Measurements from ENCODE around the gene HUNK.

Gene HUNK

DNA sequence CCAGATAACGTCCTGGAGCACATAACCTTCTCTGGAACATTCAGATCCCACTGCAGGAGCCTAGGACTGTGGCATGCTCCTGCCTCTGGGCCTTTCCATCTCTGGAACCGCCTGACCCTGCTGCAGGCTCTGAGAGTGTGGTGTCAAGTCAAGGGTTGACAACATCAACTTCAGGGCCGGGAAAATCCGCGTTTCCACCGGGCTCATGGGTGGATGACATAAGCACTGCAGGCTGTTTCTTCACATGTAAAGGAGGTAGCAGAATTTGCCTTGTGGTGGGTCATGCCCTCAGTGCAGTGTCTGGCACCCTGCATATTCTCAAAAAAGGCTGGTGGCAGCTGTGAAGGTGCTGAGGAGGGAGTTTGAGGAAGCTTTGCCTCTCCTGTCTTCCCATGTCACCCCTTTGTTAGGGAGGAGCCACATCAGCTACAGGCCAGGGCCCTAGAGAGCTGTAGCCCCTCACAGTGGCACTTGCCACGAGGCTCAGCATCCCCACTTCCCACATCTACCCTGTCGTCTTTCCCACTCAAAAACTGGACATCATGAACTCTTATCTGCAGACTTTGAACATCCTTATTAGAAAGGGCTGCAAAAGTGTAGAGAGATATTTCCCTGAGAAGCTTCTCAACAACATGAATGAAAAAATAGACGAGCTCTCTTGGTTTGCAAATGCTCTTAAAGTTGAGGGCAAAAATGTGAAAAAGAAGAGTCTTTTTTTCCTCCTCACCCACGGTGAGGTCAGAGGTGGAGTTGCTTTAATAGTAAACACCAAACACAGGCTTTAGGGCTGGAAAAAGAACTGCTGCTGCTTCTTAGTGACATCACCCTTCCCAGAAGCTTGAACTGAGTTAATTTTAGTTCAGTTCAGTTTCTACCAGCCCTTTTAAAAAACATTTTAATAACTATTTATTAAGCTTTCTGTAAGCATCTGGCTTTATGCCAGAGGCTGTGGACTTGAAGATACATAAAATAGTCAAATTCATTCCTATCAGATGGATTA lies 121.3 kb downstream of the HUNK start:
- no peaks in the 10 kb centered on the region for H3K9me3 ChIP-seq (ENCODE audit: control insufficient read depth, insufficient read depth, low read length)
- DNase-seq (ENCODE audit: low read depth, low spot score): no peak
- H3K4me3 ChIP-seq (ENCODE audit: low read length): no peak overlapping the region
- no CpG with 5 or more reads among the region's 10 CpGs for WGBS (ENCODE audit: insufficient coverage, insufficient read length)
- no peak overlapping the region for H3K27ac ChIP-seq (ENCODE audit: low read length)
- no peaks in the 10 kb centered on the region for H3K4me1 ChIP-seq (ENCODE audit: control insufficient read depth, insufficient read depth, low read length)
- no peaks in the 10 kb centered on the region for H3K36me3 ChIP-seq (ENCODE audit: control insufficient read depth, insufficient read depth, low read length)
- H3K27me3 ChIP-seq (ENCODE audit: control insufficient read depth, insufficient read depth, low read length): no peaks in the 10 kb centered on the region

DNA sequence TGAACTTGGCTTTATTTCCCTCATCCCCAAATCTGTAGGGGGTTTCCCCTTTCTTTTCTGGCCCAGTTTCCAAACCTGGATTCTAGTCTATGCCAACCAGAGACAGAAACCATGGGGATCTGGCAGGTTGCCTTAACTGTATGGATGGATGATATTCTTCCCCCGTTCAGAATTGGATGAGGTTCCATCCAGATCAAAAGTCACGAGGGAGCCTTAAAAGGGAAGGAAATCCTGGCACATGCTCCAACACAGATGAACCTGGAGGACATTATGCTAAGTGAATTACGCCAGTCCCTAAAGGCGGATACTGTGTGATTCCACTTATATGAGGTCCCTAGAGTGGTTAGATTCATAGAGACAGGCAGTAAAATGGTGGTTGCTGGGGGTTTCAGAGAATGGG lies 124.4 kb downstream of the HUNK start:
- Histone ChIP-seq H3K9me3 (ENCODE audit: control insufficient read depth, insufficient read depth, low read length) (no peaks in the 10 kb centered on the region), H3K36me3 (ENCODE audit: control insufficient read depth, insufficient read depth, low read length) (no peaks in the 10 kb centered on the region), H3K27me3 (ENCODE audit: control insufficient read depth, insufficient read depth, low read length) (no peaks in the 10 kb centered on the region), H3K4me1 (ENCODE audit: control insufficient read depth, insufficient read depth, low read length) (no peaks in the 10 kb centered on the region), H3K27ac (ENCODE audit: low read length) (no peak overlapping the region), H3K4me3 (ENCODE audit: low read length) (no peak overlapping the region)
- no peak for DNase-seq (ENCODE audit: low read depth, low spot score)
- no CpG with 5 or more reads among the region's 4 CpGs for WGBS (ENCODE audit: insufficient coverage, insufficient read length)

DNA sequence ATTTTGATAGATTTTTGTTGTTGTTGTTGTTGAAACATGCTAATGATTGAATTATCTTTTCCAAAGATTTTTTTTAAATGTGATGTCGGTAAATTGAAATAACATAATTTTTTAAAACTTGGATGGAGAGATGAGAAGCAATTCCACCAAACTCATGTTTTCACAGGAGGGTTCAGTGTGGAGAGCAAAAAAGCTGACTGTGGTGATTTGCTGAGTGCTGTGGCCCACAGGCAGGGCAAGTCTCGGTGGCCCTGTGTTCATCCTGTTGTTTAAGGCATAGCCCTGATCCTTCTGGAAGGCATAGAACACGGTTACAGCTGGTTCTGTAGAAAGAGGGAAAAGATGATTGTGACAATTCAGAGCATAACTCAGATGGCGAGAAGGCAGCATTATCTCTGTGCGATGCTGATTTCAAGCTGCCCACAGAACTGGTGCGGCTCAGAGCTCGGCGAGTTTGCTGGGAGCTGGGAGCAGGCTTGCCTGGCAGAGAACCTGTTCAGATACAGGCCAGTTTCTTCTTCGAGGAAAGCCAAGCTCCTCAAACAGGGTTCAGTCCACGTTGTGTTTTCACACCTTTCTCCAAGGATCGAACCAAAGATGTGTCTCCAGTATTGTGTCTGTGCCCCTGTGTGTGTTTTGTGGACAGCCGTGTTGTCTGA lies 127.1 kb downstream of the HUNK start:
- no peaks in the 10 kb centered on the region for H3K36me3 ChIP-seq (ENCODE audit: control insufficient read depth, insufficient read depth, low read length)
- H3K4me1 ChIP-seq (ENCODE audit: control insufficient read depth, insufficient read depth, low read length): no peaks in the 10 kb centered on the region
- H3K27ac ChIP-seq (ENCODE audit: low read length): no peak overlapping the region
- H3K9me3 ChIP-seq (ENCODE audit: control insufficient read depth, insufficient read depth, low read length): no peaks in the 10 kb centered on the region
- no peak for DNase-seq (ENCODE audit: low read depth, low spot score)
- H3K4me3 ChIP-seq (ENCODE audit: low read length): no peak overlapping the region
- WGBS (ENCODE audit: insufficient coverage, insufficient read length): 100% methylated on average over 1 of the region's 12 CpGs
- no peaks in the 10 kb centered on the region for H3K27me3 ChIP-seq (ENCODE audit: control insufficient read depth, insufficient read depth, low read length)

DNA sequence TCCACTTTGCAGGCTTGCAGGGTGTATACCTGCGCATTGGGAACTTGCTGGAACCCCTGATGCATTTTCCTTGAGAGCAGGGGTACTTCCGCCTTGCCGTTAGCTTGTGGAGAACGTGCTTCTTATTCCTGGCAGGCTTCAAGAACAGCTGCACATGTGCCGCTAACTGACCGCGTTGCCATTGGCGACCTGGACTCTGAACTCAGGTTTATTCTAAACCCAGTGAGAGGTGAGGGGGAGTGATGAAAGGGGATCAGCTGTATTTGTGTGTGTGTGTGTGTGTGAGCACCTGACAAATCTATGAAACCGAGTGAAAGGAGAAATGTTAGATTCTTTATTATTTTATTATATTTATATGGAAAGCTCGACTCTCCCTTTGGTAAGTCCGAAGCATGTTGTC lies 128.6 kb downstream of the HUNK start:
- Histone ChIP-seq H3K9me3 (ENCODE audit: control insufficient read depth, insufficient read depth, low read length) (no peaks in the 10 kb centered on the region), H3K4me3 (ENCODE audit: low read length) (no peak overlapping the region), H3K27ac (ENCODE audit: low read length) (no peak overlapping the region), H3K27me3 (ENCODE audit: control insufficient read depth, insufficient read depth, low read length) (no peaks in the 10 kb centered on the region), H3K4me1 (ENCODE audit: control insufficient read depth, insufficient read depth, low read length) (no peaks in the 10 kb centered on the region), H3K36me3 (ENCODE audit: control insufficient read depth, insufficient read depth, low read length) (no peaks in the 10 kb centered on the region)
- no peak for DNase-seq (ENCODE audit: low read depth, low spot score)
- WGBS (ENCODE audit: insufficient coverage, insufficient read length): no CpG with 5 or more reads among the region's 11 CpGs

DNA sequence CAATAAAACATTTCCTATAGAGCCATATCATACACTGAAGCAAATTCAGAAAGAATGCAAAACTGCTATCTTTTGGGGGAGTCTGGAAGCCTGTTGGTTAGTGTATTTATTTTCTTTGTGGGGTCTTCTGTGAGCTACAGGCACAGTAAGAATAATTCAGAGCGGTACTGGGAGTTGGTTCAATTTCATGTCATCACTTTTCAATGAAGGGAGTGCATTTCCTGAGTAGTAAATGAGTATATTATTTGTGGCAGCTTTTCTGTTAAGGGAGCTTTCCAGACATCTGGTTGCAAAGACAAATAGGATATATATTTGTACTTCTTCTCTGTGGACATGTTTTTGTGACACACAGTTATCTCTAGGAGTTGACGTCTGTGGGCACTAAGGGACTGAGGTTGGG lies 130.6 kb downstream of the HUNK start:
- no peaks in the 10 kb centered on the region for H3K27me3 ChIP-seq (ENCODE audit: control insufficient read depth, insufficient read depth, low read length)
- no peak overlapping the region for H3K4me3 ChIP-seq (ENCODE audit: low read length)
- H3K36me3 ChIP-seq (ENCODE audit: control insufficient read depth, insufficient read depth, low read length): no peaks in the 10 kb centered on the region
- WGBS (ENCODE audit: insufficient coverage, insufficient read length): no CpG with 5 or more reads among the region's 2 CpGs
- no peak for DNase-seq (ENCODE audit: low read depth, low spot score)
- H3K27ac ChIP-seq (ENCODE audit: low read length): no peak overlapping the region
- H3K4me1 ChIP-seq (ENCODE audit: control insufficient read depth, insufficient read depth, low read length): no peaks in the 10 kb centered on the region
- no peaks in the 10 kb centered on the region for H3K9me3 ChIP-seq (ENCODE audit: control insufficient read depth, insufficient read depth, low read length)

DNA sequence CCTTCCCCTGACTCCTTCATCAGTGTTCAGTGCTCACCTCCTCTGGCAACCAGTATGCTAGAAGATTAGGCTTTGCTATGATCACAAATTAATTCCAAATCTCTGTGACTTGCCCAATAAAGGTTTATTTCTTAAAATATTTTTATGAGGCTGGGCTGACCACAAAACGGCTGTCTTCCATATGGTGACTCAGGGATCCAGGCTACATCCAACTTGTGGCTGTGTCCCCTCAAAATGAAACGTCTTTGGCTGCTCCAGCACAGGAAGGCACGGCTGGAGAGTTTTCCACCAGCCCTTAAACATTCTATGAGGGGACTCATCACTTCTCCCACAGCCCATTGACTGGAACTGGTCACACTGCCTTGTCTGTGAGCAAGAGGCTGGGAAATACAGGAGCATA lies 131.5 kb downstream of the HUNK start:
- Histone ChIP-seq H3K4me1 (ENCODE audit: control insufficient read depth, insufficient read depth, low read length) (no peaks in the 10 kb centered on the region), H3K9me3 (ENCODE audit: control insufficient read depth, insufficient read depth, low read length) (no peaks in the 10 kb centered on the region), H3K4me3 (ENCODE audit: low read length) (no peak overlapping the region), H3K36me3 (ENCODE audit: control insufficient read depth, insufficient read depth, low read length) (no peaks in the 10 kb centered on the region), H3K27ac (ENCODE audit: low read length) (no peak overlapping the region), H3K27me3 (ENCODE audit: control insufficient read depth, insufficient read depth, low read length) (no peaks in the 10 kb centered on the region)
- no peak for DNase-seq (ENCODE audit: low read depth, low spot score)
- no CpG with 5 or more reads among the region's 3 CpGs for WGBS (ENCODE audit: insufficient coverage, insufficient read length)

DNA sequence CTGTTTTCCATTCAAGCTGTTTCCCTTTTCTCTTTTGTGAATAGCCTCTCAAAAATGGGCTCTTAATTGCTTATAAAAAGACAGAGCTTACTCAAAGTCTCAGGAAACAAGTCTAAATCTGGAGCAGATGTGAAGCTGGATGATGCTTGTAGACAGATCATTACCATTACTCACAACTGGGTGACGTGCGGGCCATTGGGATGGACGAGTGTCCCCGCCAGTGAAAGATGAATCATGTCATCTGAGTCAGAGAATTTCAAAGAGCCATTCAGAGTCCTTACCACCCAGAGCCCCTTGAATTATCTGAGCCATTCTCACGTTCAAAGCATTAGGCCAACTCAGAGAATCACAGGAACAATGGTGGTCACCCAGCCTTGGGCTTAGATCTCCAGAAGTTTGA lies 134.6 kb downstream of the HUNK start:
- Histone ChIP-seq H3K27me3 (ENCODE audit: control insufficient read depth, insufficient read depth, low read length) (no peaks in the 10 kb centered on the region), H3K4me3 (ENCODE audit: low read length) (no peak overlapping the region), H3K27ac (ENCODE audit: low read length) (no peak overlapping the region), H3K9me3 (ENCODE audit: control insufficient read depth, insufficient read depth, low read length) (no peaks in the 10 kb centered on the region), H3K36me3 (ENCODE audit: control insufficient read depth, insufficient read depth, low read length) (no peaks in the 10 kb centered on the region), H3K4me1 (ENCODE audit: control insufficient read depth, insufficient read depth, low read length) (no peaks in the 10 kb centered on the region)
- no peak for DNase-seq (ENCODE audit: low read depth, low spot score)
- no CpG with 5 or more reads among the region's 5 CpGs for WGBS (ENCODE audit: insufficient coverage, insufficient read length)

DNA sequence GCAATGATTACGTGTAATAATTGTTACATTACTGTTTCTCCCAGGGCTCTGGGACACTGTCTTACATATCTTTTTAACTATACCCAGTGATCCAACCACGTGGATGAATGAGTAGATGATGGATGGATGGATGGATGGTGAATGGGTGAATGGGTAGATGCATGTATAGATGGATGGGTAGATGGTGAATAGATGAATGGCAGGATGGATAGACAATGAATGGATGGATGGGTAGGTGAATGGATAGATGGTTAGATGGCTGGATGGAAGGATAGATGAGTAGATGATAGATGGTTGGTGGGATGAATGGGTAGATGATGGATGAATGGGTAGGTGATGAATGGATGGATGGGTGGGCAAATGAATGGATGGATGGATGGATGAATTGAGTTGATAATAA lies 135.9 kb downstream of the HUNK start:
- Histone ChIP-seq H3K27me3 (ENCODE audit: control insufficient read depth, insufficient read depth, low read length) (no peaks in the 10 kb centered on the region), H3K27ac (ENCODE audit: low read length) (no peak overlapping the region), H3K4me1 (ENCODE audit: control insufficient read depth, insufficient read depth, low read length) (no peaks in the 10 kb centered on the region), H3K9me3 (ENCODE audit: control insufficient read depth, insufficient read depth, low read length) (no peaks in the 10 kb centered on the region), H3K4me3 (ENCODE audit: low read length) (no peak overlapping the region), H3K36me3 (ENCODE audit: control insufficient read depth, insufficient read depth, low read length) (no peaks in the 10 kb centered on the region)
- no CpG with 5 or more reads among the region's 2 CpGs for WGBS (ENCODE audit: insufficient coverage, insufficient read length)
- no peak for DNase-seq (ENCODE audit: low read depth, low spot score)

DNA sequence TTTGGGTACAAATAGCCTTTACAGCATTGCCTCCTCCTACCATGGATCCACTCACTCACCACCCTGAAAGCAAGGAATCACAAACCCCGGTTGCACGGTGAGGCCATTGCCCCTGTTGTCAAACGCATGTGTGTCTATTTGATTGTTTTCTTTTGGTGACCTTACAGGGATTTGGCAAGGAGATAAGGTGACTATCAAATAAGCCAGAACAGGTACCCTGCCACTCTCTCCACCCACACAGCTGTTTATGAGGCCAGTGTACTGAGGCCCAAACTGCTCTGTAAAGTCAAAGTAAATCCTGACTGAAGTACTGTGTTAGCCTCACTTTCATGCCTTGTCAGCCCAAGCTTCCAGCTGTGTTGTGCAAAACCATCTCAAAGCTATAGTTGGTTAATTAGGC lies 136.4 kb downstream of the HUNK start:
- no peaks in the 10 kb centered on the region for H3K36me3 ChIP-seq (ENCODE audit: control insufficient read depth, insufficient read depth, low read length)
- no peak overlapping the region for H3K4me3 ChIP-seq (ENCODE audit: low read length)
- no peak overlapping the region for H3K27ac ChIP-seq (ENCODE audit: low read length)
- no peaks in the 10 kb centered on the region for H3K27me3 ChIP-seq (ENCODE audit: control insufficient read depth, insufficient read depth, low read length)
- no peaks in the 10 kb centered on the region for H3K4me1 ChIP-seq (ENCODE audit: control insufficient read depth, insufficient read depth, low read length)
- H3K9me3 ChIP-seq (ENCODE audit: control insufficient read depth, insufficient read depth, low read length): no peaks in the 10 kb centered on the region
- DNase-seq (ENCODE audit: low read depth, low spot score): no peak
- WGBS (ENCODE audit: insufficient coverage, insufficient read length): no CpG with 5 or more reads among the region's 3 CpGs

DNA sequence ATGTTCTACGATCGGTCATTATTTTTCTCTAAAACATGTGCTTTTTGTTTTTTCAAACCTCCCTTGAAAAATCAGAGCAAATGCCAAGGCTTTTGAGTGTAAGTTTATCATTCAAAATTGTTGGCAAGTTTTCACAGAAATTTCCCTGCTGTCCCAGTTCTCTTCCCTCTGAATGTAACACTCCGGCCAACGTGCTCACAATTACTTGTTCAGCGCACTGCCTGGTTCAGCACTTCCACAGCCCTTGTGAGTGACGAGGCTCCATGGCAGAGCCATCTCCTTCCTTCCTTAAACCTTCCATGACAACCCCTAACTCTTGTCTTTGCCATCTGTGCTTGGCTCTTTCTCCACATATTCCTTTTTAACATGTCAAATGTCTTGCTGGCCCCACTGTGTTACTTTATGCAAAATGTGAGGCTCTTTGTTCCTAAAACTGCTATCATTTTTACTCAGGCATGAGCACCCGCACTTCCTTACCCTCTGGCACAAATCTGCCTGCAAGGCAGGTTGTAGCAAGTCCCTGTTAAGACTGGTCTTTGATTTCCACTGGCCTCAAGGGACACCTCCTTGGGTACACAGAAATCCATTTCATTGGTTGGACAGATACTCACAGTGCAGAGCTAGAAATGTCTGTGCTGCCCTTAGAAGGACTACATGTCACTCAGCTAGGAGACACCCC lies 142.8 kb downstream of the HUNK start:
- H3K27ac ChIP-seq (ENCODE audit: low read length): no peak overlapping the region
- WGBS (ENCODE audit: insufficient coverage, insufficient read length): no CpG with 5 or more reads among the region's 7 CpGs
- no peak overlapping the region for H3K4me3 ChIP-seq (ENCODE audit: low read length)

More for the DNA sequence above, 142.8 kb downstream of the HUNK start:
- Histone ChIP-seq H3K4me1 (ENCODE audit: control insufficient read depth, insufficient read depth, low read length) (no peaks in the 10 kb centered on the region), H3K27me3 (ENCODE audit: control insufficient read depth, insufficient read depth, low read length) (no peaks in the 10 kb centered on the region), H3K36me3 (ENCODE audit: control insufficient read depth, insufficient read depth, low read length) (no peaks in the 10 kb centered on the region), H3K9me3 (ENCODE audit: control insufficient read depth, insufficient read depth, low read length) (no peaks in the 10 kb centered on the region)
- no peak for DNase-seq (ENCODE audit: low read depth, low spot score)
